ENCODE measurements around the gene PSMB2.

PSMB2 gene

DNA sequence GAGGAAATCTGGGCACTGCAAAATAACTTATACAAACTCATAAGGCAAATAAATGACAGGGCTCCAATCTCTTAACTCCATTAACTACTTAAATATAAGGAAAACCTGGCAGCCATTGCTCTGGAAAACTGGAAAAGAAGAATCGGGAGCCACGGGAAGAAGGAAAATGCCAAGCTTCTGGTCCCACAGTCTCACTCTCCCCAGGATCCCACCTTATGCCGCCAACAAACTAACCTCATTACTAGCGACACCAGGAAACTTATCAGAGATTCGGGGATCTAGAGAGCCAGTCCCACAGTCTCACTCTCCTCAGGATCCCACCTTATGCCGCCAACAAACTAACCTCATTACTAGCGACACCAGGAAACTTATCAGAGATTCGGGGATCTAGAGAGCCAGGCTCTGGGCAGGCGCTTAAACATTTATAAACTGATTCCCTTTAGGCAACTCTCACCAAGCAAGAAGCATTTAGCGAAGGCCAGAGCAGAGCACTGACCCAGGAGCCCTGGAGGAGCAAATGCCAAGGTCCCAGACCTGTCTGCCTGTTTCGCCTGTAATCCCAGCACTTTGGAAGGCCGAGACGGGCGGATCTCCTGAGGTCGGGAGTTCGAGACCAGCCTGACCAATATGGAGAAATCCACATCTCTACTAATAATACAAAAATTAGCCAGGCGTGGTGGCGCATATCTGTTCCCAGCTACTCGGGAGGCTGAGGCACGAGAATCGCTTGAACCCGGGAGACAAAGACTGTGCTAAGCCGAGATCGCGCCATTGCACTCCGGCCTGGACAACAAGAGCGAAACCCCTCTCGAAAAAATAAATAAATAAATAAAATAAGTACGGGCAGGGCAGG, 720 bp downstream of the PSMB2 start:
- no peak for DNase-seq

- no peak for DNase-seq
These were observed 3.9 kb downstream of the PSMB2 start for GRCh38 chr1:35637401-35637809.

- DNase-seq = no peak
These were observed 7.8 kb downstream of the PSMB2 start for GRCh38 chr1:35633547-35633946.

- no peak for DNase-seq
These were observed 9.9 kb downstream of the PSMB2 start for GRCh38 chr1:35631396-35631795.

- no peak for DNase-seq
These were observed 12.3 kb downstream of the PSMB2 start for GRCh38 chr1:35629051-35629450.

DNA sequence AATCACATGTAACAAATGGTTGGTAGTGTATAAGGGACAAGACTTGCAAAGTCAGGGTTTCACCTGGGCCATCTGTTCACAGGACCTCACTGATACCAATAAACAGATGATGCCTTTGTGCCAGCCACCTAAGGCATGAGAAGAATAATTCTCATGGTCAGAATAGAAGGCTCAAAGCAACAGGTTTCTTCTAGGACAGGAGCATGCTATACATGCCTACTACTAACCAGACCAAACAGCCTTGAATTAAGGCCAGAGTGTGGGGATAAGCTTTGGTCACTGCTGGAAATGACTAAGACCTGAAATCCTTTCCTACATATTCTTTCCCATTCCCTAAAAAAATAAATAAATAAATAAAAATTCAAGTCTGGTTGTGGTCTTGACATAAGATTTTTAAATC, 17.5 kb downstream of the PSMB2 start:
- no peak for DNase-seq

- no peak for DNase-seq
These were observed 18.7 kb downstream of the PSMB2 start for GRCh38 chr1:35622510-35623178.

DNA sequence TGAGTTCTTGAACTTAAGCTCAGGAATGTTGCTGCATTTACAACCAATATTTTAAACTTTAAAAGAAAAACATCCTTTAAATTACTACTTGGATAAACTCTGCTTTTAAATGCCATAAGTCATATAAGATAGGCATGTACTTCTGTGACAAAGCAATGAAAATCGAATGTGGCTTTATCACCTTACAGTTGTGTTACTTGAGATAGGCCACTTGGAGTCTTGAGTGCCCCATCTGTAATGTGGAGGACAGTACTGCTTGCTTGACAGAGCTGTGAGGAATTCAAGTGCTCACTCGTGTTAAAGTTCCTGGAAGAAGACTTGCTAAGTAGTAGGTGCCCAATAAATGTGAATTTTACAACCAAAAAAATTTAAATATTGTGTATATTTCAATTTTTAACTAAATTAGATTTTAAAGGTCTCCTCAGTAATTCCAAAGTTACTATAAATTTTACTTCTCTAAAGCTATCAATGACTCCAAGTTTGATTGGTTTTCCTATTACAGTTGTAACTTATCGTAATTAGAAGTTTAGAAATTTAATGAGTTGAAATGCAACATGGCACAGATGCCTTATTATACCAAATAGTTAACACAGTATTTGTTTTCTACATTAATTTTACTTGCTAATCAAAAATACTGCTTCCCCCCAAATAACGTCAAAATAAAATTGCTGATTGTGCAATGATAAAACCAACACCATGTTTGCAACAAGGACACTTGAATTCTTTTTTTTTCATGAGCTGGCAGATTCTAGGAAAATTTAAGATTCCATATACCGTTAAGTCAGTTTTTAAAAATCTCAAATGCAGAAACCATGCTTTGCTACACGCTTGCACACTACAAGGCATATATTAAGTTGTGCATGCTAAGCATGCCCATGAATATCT, 21.8 kb downstream of the PSMB2 start:
- DNase-seq = no peak

DNA sequence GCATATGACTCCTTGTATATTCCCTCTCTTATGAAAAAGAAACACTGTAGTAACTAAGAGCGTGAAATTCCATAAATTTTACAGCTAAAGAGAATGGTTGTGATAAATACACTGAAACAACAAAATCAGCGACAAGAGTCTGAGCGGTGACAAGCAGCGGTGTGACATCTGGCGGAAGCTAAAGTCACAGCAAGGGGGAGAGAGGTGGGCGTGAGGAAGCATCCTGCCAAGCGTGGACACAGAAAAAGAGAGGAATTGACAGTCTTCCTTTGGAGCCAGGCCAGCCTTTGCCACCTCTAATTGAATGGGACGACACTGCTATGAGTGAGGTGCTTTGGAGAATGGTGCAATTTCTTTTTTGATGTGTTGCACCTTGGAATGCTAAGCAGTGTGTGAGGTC, 25.9 kb downstream of the PSMB2 start:
- no peak for DNase-seq

- DNase-seq = no peak
These were observed 29.7 kb downstream of the PSMB2 start for GRCh38 chr1:35611655-35612054.

DNA sequence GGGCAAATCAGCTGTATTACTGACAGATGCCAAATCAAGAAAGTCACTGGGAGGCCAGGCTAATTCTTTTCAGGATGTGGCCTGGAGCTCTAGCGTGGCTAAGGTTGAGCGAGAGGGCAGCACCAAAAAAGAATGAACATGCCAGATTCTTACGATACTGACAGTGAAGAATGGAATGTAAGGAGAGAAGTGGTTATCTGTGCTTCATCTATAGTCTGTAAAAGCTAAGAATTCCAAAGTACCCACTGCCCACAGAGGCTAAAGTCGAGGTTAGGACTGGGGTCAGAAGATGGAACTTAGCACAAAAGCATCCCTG, 35.5 kb downstream of the PSMB2 start:
- DNase-seq = no peak

DNA sequence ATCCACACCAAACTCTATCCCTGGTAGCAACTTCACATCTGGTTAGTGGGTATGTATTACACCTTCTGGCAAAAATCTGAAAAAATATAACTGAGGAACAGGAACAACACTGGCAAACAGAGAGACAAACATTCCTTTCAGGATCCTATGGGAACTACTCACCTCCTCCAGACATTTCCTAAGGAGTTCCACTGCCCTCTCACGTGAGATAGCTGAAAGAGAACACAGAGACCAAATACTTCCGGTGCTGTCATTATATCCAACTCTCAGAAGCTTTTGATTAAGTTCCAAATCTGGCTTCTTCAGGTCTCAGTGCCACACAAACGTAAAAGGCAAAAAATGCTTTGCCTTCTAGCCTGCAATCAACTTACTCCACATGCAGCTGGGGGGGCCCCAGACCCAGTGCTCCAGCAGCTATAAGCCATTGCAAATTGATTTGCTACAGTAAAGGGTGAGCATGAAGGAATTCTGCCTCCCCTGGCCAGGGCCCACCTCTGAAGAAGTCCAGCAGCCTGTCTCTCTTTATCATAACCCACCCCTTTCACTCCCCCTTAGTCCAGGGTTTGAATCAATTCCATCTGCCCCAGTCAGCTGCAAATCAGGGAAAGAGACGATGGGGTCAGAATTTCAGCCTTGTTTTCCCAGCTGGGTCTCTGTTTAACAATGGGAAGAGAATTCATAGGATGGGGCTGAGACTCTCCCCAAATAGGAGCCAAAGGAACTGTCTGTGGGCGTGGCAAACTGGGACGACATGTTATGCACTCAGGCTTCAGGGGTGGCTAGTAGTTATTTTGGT, 36.1 kb downstream of the PSMB2 start:
- no peak for DNase-seq

GRCh38 chr1:35603941-35604340, 37.4 kb downstream of the PSMB2 start:
- DNase-seq = no peak

- DNase-seq = no peak
These were observed 37.9 kb downstream of the PSMB2 start for GRCh38 chr1:35603468-35603867.

GRCh38 chr1:35600593-35600992, 40.7 kb downstream of the PSMB2 start:
- no peak for DNase-seq

DNA sequence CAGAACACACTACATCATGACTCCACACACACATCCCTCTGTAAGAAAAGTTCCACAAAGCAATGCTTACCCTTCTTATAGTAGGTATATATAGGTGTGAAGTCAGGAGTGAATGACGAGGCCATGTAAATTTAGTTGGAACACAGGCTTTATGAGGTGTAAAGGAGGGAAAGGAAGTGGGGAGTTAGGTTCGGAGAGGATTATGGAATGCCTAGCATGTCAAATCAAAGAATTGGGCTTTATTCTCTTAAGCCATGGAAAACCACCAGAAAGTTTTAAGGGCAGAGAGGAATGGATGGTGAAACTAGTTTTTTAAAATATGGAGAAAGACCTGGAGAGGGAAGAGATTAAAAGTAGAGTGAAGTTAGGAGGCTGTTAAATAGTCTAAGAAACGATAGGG, 41.9 kb downstream of the PSMB2 start:
- no peak for DNase-seq

- DNase-seq = no peak
These were observed 42.4 kb downstream of the PSMB2 start for GRCh38 chr1:35598895-35599294.

GRCh38 chr1:35597870-35598269, 43.5 kb downstream of the PSMB2 start:
- DNase-seq = no peak

DNA sequence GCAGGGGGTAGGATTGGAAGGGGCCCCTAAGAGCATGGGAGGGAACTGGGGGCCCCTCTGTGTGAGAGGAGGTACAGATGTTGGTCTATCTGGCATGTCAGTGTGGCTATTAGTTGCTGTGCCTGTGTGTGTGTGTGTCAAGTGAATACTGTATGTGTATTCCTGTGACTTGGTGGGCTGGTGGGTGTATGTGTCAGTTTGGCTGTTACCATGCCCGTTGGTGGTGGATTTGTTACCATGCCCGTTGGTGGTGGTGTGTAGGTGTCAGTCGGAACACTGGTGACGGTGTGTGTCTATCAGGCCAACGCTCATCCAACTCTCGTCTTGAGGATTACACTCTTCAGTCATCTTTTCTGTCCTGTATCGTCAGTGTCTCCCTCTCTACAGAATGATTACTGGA, 45.6 kb downstream of the PSMB2 start:
- no peak for DNase-seq

DNA sequence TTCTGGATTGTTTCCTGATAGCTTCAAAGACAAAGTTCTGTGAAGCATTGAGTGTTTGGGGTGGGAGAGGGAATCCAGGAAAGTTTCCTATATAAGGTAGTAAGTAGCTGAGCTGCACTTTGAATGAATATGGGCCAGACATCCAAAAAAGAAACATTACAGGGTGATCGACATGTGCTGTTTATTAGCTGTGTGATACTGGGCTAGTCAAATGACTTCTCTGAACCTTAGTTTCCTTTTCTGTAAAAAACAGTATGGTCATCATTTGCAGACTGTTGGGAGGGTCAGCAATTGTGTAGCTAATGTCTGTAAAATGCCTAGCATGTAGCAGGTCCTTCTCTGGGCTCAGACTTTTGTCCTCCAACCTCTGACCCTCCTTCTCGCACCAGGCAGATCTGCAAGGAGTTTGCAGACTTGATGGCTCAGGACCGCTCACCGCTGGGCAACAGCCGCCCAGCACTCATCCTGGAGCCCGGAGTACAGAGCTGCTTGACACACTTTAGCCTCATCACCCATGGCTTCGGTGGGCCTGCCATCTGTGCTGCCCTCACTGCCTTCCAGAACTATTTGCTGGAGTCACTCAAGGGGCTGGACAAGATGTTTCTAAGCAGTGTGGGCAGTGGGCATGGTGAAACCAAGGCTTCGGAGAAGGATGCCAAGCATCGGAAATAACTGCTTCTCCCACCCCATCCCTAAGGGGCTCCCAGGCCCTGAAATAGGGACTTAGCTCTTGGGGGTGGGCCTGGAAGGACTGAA, 47.1 kb downstream of the PSMB2 start:
- no peak for DNase-seq

- no peak for DNase-seq
These were observed 48.1 kb downstream of the PSMB2 start for GRCh38 chr1:35592991-35593769.

Measured in effector CD8-positive, alpha-beta T cell (primary cell).